Osteocyte (in vitro differentiated cells): ENCODE measurements around the gene ZNF615. TPM values are rescaled to one million over a fixed set of nuclear protein-coding genes. Genes with fewer than 3 reads are reported as not detected.
"Not testable (repeated sequence)": the region's sequence is repeated elsewhere in the genome, so short reads cannot be mapped to it uniquely, and the experiment has no call there.

Experiments
- DNase-seq: peaks from one replicate; pipeline ENCODE4 v3.0.0; 2021; ENCODE audit warnings: mixed read lengths; ENCODE audit not compliant: unreplicated experiment; ENCODE audit errors: extremely low spot score
- H3K27ac Mint-ChIP-seq: one replicate; pipeline ENCODE4 v1.8.0; 2021; ENCODE audit warnings: mild to moderate bottlenecking, mixed read lengths; ENCODE audit not compliant: unreplicated experiment
- H3K27me3 Mint-ChIP-seq: one replicate; pipeline ENCODE4 v1.8.0; 2021; ENCODE audit warnings: mixed read lengths; ENCODE audit not compliant: unreplicated experiment
- H3K36me3 Mint-ChIP-seq: one replicate; pipeline ENCODE4 v1.8.0; 2021; ENCODE audit warnings: mixed read lengths; ENCODE audit not compliant: unreplicated experiment
- H3K4me1 Mint-ChIP-seq: one replicate; pipeline ENCODE4 v1.8.0; 2021; ENCODE audit warnings: mixed read lengths; ENCODE audit not compliant: unreplicated experiment
- H3K4me3 Mint-ChIP-seq: one replicate; pipeline ENCODE4 v1.8.0; 2021; ENCODE audit warnings: mild to moderate bottlenecking, moderate library complexity, mixed read lengths; ENCODE audit not compliant: unreplicated experiment
- H3K9me3 Mint-ChIP-seq: one replicate; pipeline ENCODE4 v1.8.0; 2021; ENCODE audit warnings: mixed read lengths; ENCODE audit not compliant: unreplicated experiment
- total RNA-seq: library from RNA; stranded (reverse); gene quantifications from 2 replicates; pipeline ENCODE4 v1.2.1, GENCODE V29; 2021
- TF ChIP-seq, protein P1 (sequence below): fragments of 200-600 bp; sonication (generic); IDR thresholded peaks from 2 replicates; pipeline ENCODE4 v1.5.0; 2021; ENCODE audit warnings: antibody characterized with exemption, mild to moderate bottlenecking, moderate library complexity

Gene ZNF615
- total RNA-seq, 1 donor from 2014 or later: 13.1 TPM

DNA sequence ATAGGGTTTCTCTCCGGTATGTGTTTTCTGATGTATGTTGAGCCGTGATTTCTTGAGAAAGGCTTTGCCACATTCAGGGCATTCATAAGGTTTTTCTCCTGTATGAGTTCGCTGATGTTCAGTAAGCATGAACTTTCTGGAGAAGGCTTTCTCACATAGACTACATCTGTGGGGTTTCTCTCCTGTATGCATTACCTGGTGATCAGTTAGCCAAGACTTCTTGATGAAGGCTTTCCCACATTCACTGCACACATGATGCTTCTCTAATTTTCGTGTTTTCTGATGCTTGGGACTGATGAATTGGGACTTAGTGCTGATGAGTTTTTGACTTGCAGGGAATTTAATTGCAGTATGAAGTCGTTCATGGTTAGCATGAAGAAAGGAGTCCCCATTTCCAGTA lies 42.4 kb downstream of the ZNF615 start:
- Mint-ChIP-seq H3K4me1 (no peaks in the 10 kb centered on the region), H3K9me3 (peaks cover 58% of the 10 kb centered on the region), H3K27ac (no peak overlapping the region), H3K36me3 (peaks cover 78% of the 10 kb centered on the region), H3K4me3 (no peak overlapping the region), H3K27me3 (no peaks in the 10 kb centered on the region)
- TF ChIP-seq, protein P1, sequence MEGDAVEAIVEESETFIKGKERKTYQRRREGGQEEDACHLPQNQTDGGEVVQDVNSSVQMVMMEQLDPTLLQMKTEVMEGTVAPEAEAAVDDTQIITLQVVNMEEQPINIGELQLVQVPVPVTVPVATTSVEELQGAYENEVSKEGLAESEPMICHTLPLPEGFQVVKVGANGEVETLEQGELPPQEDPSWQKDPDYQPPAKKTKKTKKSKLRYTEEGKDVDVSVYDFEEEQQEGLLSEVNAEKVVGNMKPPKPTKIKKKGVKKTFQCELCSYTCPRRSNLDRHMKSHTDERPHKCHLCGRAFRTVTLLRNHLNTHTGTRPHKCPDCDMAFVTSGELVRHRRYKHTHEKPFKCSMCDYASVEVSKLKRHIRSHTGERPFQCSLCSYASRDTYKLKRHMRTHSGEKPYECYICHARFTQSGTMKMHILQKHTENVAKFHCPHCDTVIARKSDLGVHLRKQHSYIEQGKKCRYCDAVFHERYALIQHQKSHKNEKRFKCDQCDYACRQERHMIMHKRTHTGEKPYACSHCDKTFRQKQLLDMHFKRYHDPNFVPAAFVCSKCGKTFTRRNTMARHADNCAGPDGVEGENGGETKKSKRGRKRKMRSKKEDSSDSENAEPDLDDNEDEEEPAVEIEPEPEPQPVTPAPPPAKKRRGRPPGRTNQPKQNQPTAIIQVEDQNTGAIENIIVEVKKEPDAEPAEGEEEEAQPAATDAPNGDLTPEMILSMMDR: no peak
- DNase-seq: no peak

DNA sequence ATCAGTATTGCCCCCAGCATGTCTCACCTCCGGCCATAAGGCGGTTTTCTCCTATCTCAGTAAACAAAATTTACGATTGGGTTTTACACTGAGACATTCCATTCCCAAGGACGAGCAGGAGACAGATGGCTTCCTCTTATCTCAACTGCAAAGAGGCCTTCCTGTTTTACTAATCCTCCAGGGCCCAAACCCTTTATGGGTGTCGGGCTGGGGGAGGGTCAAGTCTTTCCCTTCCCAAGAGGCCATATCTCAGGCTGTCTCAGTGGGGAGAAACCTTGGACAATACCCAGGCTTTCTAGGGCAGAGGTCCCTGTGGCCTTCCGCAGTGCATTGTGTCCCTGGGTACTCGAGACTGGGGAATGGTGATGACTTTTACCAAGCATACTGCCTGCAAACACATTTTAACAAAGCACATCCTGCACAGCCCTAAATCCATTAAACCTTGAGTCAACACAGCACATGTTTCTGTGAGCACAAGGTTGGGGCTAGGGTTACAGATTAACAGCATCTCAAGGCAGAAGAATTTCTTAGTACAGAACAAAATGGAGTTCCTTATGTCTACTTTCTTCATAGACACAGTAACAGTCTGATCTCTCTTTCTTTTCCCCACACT lies 47.3 kb downstream of the ZNF615 start:
- H3K27ac Mint-ChIP-seq, DNase-seq, H3K27me3 Mint-ChIP-seq, H3K4me3 Mint-ChIP-seq, H3K4me1 Mint-ChIP-seq: not testable (repeated sequence)
- peaks cover 71% of the 10 kb centered on the region for H3K9me3 Mint-ChIP-seq
- peaks cover 47% of the 10 kb centered on the region for H3K36me3 Mint-ChIP-seq

- no peak overlapping the region for H3K4me3 Mint-ChIP-seq
- TF ChIP-seq, protein P1: no peak
- no peak for DNase-seq
- peaks cover 71% of the 10 kb centered on the region for H3K9me3 Mint-ChIP-seq
- H3K4me1 Mint-ChIP-seq: no peaks in the 10 kb centered on the region
- H3K36me3 Mint-ChIP-seq: peaks cover 37% of the 10 kb centered on the region
- no peaks in the 10 kb centered on the region for H3K27me3 Mint-ChIP-seq
- no peak overlapping the region for H3K27ac Mint-ChIP-seq
Observed at GRCh38 chr19:51959791-51960190, 48.2 kb downstream of the ZNF615 start.

DNA sequence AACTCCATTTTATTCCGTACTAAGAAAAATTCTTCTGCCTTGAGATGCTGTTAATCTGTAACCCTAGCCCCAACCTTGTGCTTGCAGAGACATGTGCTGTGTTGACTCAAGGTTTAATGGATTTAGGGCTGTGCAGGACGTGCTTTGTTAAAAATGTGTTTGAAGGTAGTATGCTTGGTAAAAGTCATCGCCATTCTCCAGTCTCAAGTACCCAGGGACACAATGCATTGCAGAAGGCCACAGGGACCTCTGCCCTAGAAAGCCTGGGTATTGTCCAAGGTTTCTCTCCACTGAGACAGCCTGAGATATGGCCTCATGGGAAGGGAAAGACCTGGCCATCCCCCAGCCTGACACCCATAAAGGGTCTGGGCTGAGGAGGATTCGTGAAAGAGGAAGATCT lies 50.2 kb downstream of the ZNF615 start:
- H3K27ac Mint-ChIP-seq, H3K4me3 Mint-ChIP-seq, H3K4me1 Mint-ChIP-seq, H3K27me3 Mint-ChIP-seq, DNase-seq: not testable (repeated sequence)
- Mint-ChIP-seq H3K36me3 (peaks cover 20% of the 10 kb centered on the region), H3K9me3 (peaks cover 69% of the 10 kb centered on the region)

- Mint-ChIP-seq H3K4me1 (no peaks in the 10 kb centered on the region), H3K4me3 (no peak overlapping the region), H3K27me3 (no peaks in the 10 kb centered on the region), H3K27ac (no peak overlapping the region), H3K36me3 (peaks cover 44% of the 10 kb centered on the region), H3K9me3 (peaks cover 69% of the 10 kb centered on the region)
- DNase-seq: no peak
- TF ChIP-seq, protein P1: no peak
Observed at GRCh38 chr19:51948975-51949374, 59.0 kb downstream of the ZNF615 start.

DNA sequence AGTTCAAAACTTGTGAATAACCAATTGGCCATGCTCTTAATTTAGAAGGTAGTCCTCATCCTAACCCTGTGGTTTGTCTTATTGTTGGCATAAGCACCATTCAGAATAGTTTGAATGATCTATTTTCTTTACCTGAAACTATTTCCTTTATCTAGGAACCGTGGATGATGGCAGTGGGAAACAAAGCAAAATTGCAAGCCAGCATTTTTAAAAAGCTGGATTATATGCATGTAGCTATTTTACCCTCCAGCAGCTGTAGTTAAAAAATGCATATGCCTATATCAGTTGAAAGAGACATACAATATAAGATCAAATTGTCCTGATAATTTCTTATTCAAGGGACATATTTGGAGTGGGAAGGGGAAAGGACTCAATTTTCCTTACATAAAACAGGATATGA lies 61.4 kb downstream of the ZNF615 start:
- peaks cover 81% of the 10 kb centered on the region for H3K9me3 Mint-ChIP-seq
- no peak overlapping the region for H3K4me3 Mint-ChIP-seq
- H3K27me3 Mint-ChIP-seq: no peaks in the 10 kb centered on the region
- TF ChIP-seq, protein P1: no peak
- no peak overlapping the region for H3K27ac Mint-ChIP-seq
- no peak for DNase-seq
- H3K4me1 Mint-ChIP-seq: no peaks in the 10 kb centered on the region
- peaks cover 66% of the 10 kb centered on the region for H3K36me3 Mint-ChIP-seq
